GM12878 (cell line): ENCODE results near the gene SP4. TPM values are rescaled to one million over a fixed set of nuclear protein-coding genes. Genes with fewer than 3 reads are reported as not detected.

Experiments used
- ATAC-seq: fragments of 200-7000 bp; cut with Tn5 transposase; 3 replicates; pipeline ENCODE4 v1.9.1; 2020; ENCODE audit warnings: mild to moderate bottlenecking, moderate library complexity
- BruUV-seq: library from RNA; stranded (reverse); fragments of 400-500 nt; replicated peaks from 2 replicates; lab custom pipeline; 2021; lab: Mats Ljungman, UMichigan
- CTCF ChIA-PET: fragments of 300-600 bp; sonication (Branson Sonifier 250); formaldehyde crosslinking; extraction: SDS; loops from one replicate; lab custom pipeline; 2021; ENCODE audit warnings: inconsistent platforms; lab: Yijun Ruan, JAX
- POLR2A ChIA-PET: fragments of 350-600 bp; formaldehyde crosslinking; extraction: SDS; loops from one replicate; lab custom pipeline; 2021; ENCODE audit warnings: inconsistent platforms; lab: Charles Lee
- RAD21 ChIA-PET: fragments of 300-600 bp; sonication (Branson Sonifier 250); formaldehyde crosslinking; loops from one replicate; lab custom pipeline; 2023; ENCODE audit warnings: antibody characterized with exemption; ENCODE audit not compliant: unreplicated experiment; lab: Charles Lee
- SMC1A ChIA-PET: fragments of 300-600 bp; sonication (Branson Sonifier 250); formaldehyde crosslinking; loops from one replicate; lab custom pipeline; 2023; ENCODE audit not compliant: unreplicated experiment, uncharacterized antibody; lab: Charles Lee
- DNase-seq: peaks from one replicate; pipeline ENCODE4 v3.0.0-alpha.2; 2011; ENCODE audit warnings: low read depth, low spot score
- FAIRE-seq: peaks from 3 replicates; lab custom pipeline; 2011; peaks lifted over from hg19 to GRCh38; lab: Jason Lieb, UNC
- H2AFZ ChIP-seq: 2 replicates; pipeline ENCODE4 v1.6.0; 2011; ENCODE audit warnings: low read depth, low read length, control low read depth; ENCODE audit not compliant: control insufficient read depth
- H3K27ac ChIP-seq: 2 replicates; pipeline ENCODE4 v1.5.1; 2011; ENCODE audit warnings: control low read depth; ENCODE audit not compliant: control insufficient read depth, insufficient read depth
- H3K27me3 ChIP-seq, 2 experiments: replicated peaks in 1 of 2; 2 replicates each; pipeline versions ENCODE4 v1.6.0 to v1.6.1; 2011; ENCODE audit warnings: low read length in 1 of 2; ENCODE audit not compliant: control insufficient read depth in 2 of 2, insufficient read depth in 2 of 2
- H3K36me3 ChIP-seq, 2 experiments: 2 replicates each; pipeline ENCODE4 v1.5.1; 2011; ENCODE audit warnings: low read length in 1 of 2; ENCODE audit not compliant: control insufficient read depth in 2 of 2, insufficient read depth in 2 of 2
- H3K4me1 ChIP-seq: 2 replicates; pipeline ENCODE4 v1.6.1; 2011; ENCODE audit warnings: mild to moderate bottlenecking, low read length, moderate library complexity, mixed read lengths; ENCODE audit not compliant: control insufficient read depth, insufficient read depth
- H3K4me2 ChIP-seq: 2 replicates; pipeline ENCODE4 v1.6.0; 2011; ENCODE audit warnings: control low read depth; ENCODE audit not compliant: control insufficient read depth, insufficient read depth
- H3K4me3 ChIP-seq: fragments of 200-600 bp; sonication (generic); 2 replicates; pipeline ENCODE4 v1.5.1; 2016
- H3K79me2 ChIP-seq: 2 replicates; pipeline ENCODE4 v1.6.0; 2011; ENCODE audit warnings: low read length; ENCODE audit not compliant: control insufficient read depth, insufficient read depth
- H3K9ac ChIP-seq: 2 replicates; pipeline ENCODE4 v1.8.0; 2011; ENCODE audit warnings: low read length, control low read depth, mixed read lengths; ENCODE audit not compliant: control insufficient read depth, insufficient read depth
- H3K9me3 ChIP-seq: replicated peaks from 3 replicates; pipeline ENCODE4 v1.5.1; 2011; ENCODE audit warnings: mild to moderate bottlenecking, low read length; ENCODE audit not compliant: control insufficient read depth, insufficient read depth
- H4K20me1 ChIP-seq: 2 replicates; pipeline ENCODE4 v1.6.0; 2011; ENCODE audit not compliant: control insufficient read depth, insufficient read depth
- CBX3 ChIP-seq: fragments of 200-600 bp; sonication (generic); IDR thresholded peaks from 2 replicates; pipeline ENCODE4 v1.6.1; 2016; ENCODE audit warnings: low read depth, borderline replicate concordance
- CEBPB ChIP-seq, 2 experiments: fragments of 150-350 bp in 1 of 2; IDR thresholded peaks; 2 replicates each; pipeline ENCODE4 v1.6.1; 2012 to 2014; ENCODE audit warnings: low read depth in 2 of 2, low read length in 2 of 2, borderline replicate concordance in 1 of 2, inconsistent platforms in 1 of 2
- ELK1 ChIP-seq: IDR thresholded peaks from 2 replicates; pipeline ENCODE4 v1.6.1; 2012; ENCODE audit warnings: low read depth, low read length, improper control_type of control experiment
- EP300 ChIP-seq, 2 experiments: fragments of 150-350 bp in 1 of 2; IDR thresholded peaks; 2 replicates each; pipeline ENCODE4 v1.6.1; 2011 to 2012; ENCODE audit warnings: low read depth in 2 of 2, low read length in 2 of 2, borderline replicate concordance in 1 of 2, improper control_type of control experiment in 1 of 2, inconsistent platforms in 1 of 2; ENCODE audit not compliant: control insufficient read depth in 1 of 2
- FOS ChIP-seq: IDR thresholded peaks from 3 replicates; pipeline ENCODE4 v1.6.1; 2011; ENCODE audit warnings: borderline replicate concordance; ENCODE audit not compliant: insufficient read length; ENCODE audit errors: extremely low read depth
- HDAC6 ChIP-seq: fragments of 200-600 bp; sonication (generic); IDR thresholded peaks from one replicate; pipeline ENCODE4 v1.8.0; 2017; ENCODE audit warnings: antibody characterized with exemption; ENCODE audit not compliant: unreplicated experiment
- JUNB ChIP-seq: IDR thresholded peaks from 2 replicates; pipeline ENCODE4 v1.6.1; 2016; ENCODE audit warnings: antibody characterized with exemption, mild to moderate bottlenecking
- KAT2A ChIP-seq: conservative IDR thresholded peaks from 2 replicates; pipeline ENCODE4 v1.6.1; 2011; ENCODE audit warnings: low read depth, low read length; ENCODE audit not compliant: control insufficient read depth
- NBN ChIP-seq: fragments of 450-650 bp; IDR thresholded peaks from 2 replicates; pipeline ENCODE4 v1.6.1; 2016
- PKNOX1 ChIP-seq: fragments of 450-650 bp; IDR thresholded peaks from 2 replicates; pipeline ENCODE4 v1.6.1; 2016; ENCODE audit warnings: mild to moderate bottlenecking
- RBBP5 ChIP-seq: fragments of 200-600 bp; sonication (generic); conservative IDR thresholded peaks from 2 replicates; pipeline ENCODE4 v1.6.1; 2016
- REST ChIP-seq: IDR thresholded peaks from 2 replicates; pipeline ENCODE4 v1.6.1; 2012; ENCODE audit warnings: mild to moderate bottlenecking, low read depth, low read length
- RUNX3 ChIP-seq: IDR thresholded peaks from 2 replicates; pipeline ENCODE4 v1.6.1; 2012; ENCODE audit warnings: low read length, inconsistent platforms
- SMC3 ChIP-seq: IDR thresholded peaks from 2 replicates; pipeline ENCODE4 v1.6.1; 2011; ENCODE audit warnings: low read length, improper control_type of control experiment, borderline replicate concordance
- SP1 ChIP-seq: IDR thresholded peaks from one replicate; pipeline ENCODE4 v1.6.1; 2011; ENCODE audit warnings: low read depth, low read length
- WGBS: methylation state at CpG from one replicate; pipeline ENCODE4 v1.1.6; 2016; ENCODE audit warnings: low lambda C conversion rate; ENCODE audit not compliant: insufficient replicate concordance, insufficient coverage; ENCODE audit errors: missing lambda C conversion rate; 5-methylcytosine and 5-hydroxymethylcytosine counted together
- in situ Hi-C: fragments of 300-500 bp; cut with MboI; formaldehyde crosslinking; loops from 9 replicates; pipeline ENCODE4 v1.14.3; 2018; ENCODE audit warnings: mixed read lengths
- intact Hi-C: fragments of 100-400 bp; cut with micrococcal nuclease; formaldehyde crosslinking; loops from one replicate; pipeline ENCODE4 v1.14.2; 2022; ENCODE audit not compliant: unreplicated experiment
- polyA plus RNA-seq, 11 experiments: library from polyadenylated mRNA; depleted of rRNA in 4 of 11; unstranded in 6 of 11; stranded (reverse) in 5 of 11; fragments of >200 nt; fragmentation: Nextera tagmentation in 4 of 11; fragmentation: Illumina TruSeq in 1 of 11; extraction: Ambion mirVana in 4 of 11; extraction: Trizol in 1 of 11; gene quantifications; 1 replicate in 1 of 11; 2 replicates in 10 of 11; pipeline versions ENCODE4 v1.2.1 to v1.2.3, GENCODE V29; 2011 to 2016; ENCODE audit warnings: inconsistent platforms in 2 of 11, missing spikeins in 2 of 11, low read depth in 1 of 11
- total RNA-seq, 4 experiments: library from RNA; depleted of rRNA in 3 of 4; stranded (reverse); fragments of >200 nt in 3 of 4; fragmentation: Illumina TruSeq in 1 of 4; extraction: Trizol in 1 of 4; gene quantifications; 2 replicates each; pipeline versions ENCODE4 v1.2.1 to v1.2.3, GENCODE V29; 2013 to 2021

The SP4 gene
- total and polyA plus RNA-seq, 10 of the 15 experiments (the other 5 are each of a cell fraction or from before 2014, with no cell fraction given): 6.2 to 32.4 (median 16.1) TPM

- TF ChIP-seq ELK1: no peak
- TF ChIP-seq HDAC6: no peak
Observed at GRCh38 chr7:21430575-21430954, 2.7 kb downstream of the SP4 start (continued).

- no peak overlapping the region for H3K4me2 ChIP-seq
- no peaks in the 10 kb centered on the region; the same call in 2 of the 3 replicates for H3K9me3 ChIP-seq
- no peaks in the 10 kb centered on the region for H3K36me3 ChIP-seq
- no peaks in the 10 kb centered on the region; the same call in none of the 2 replicates for H3K79me2 ChIP-seq
- ChIA-PET SMC1A (interaction anchor here (1.5 kb wide), 1 partner anchor 90 kb away, joined by 3 read pairs; no protein-coding TSS in a partner anchor), POLR2A (no interaction called here)
- no peak for ATAC-seq
- no peaks in the 10 kb centered on the region for H3K27me3 ChIP-seq
- intact Hi-C loops (no loop called here), in situ Hi-C loops (no loop called here)
- no peak for DNase-seq
- no peaks in the 10 kb centered on the region for H3K4me1 ChIP-seq
- no peak for TF ChIP-seq NBN
- no peak for TF ChIP-seq CEBPB (IDR thresholded peaks at IDR 0.05; ENCODE audit: borderline replicate concordance in 1 of 2, low read depth in 2 of 2, low read length in 2 of 2)
- TF ChIP-seq KAT2A: no peak
- no peak for TF ChIP-seq FOS
- TF ChIP-seq SP1: no peak
- no peak for TF ChIP-seq RBBP5
- no peak for TF ChIP-seq PKNOX1
- no peak for TF ChIP-seq RUNX3
- TF ChIP-seq JUNB: no peak
- no peak for TF ChIP-seq EP300 (IDR thresholded peaks at IDR 0.05; ENCODE audit: borderline replicate concordance in 1 of 2, control insufficient read depth in 1 of 2, low read depth in 2 of 2, low read length in 2 of 2)
- no peak for TF ChIP-seq SMC3
- no peak for TF ChIP-seq CBX3
- no peak for TF ChIP-seq REST
- TF ChIP-seq, all 136 proteins: peak for 0
- H4K20me1 ChIP-seq: no peaks in the 10 kb centered on the region
- WGBS: over 99% methylated on average over 7 of the region's 7 CpGs
- H3K9ac ChIP-seq: no peak overlapping the region
- ChIA-PET CTCF (interaction anchor here (0.6 to 1.1 kb wide), 2 partner anchors 43 to 98 kb away, joined by 3 read pairs; no protein-coding TSS in a partner anchor), RAD21 (no interaction called here)
- no peak overlapping the region for H3K27ac ChIP-seq
- H3K4me3 ChIP-seq: no peak overlapping the region
- BruUV-seq: no TSS peak
- FAIRE-seq: no peak
- H2AFZ ChIP-seq: no peak overlapping the region
Observed at GRCh38 chr7:21443149-21443841, 15.4 kb downstream of the SP4 start.
